DND-41 (cell line): ENCODE measurements around the gene SLC22A17.

Experiments used
- CTCF ChIP-seq: IDR thresholded peaks from 2 replicates; pipeline ENCODE4 v1.5.1; 2012; ENCODE audit warnings: borderline replicate concordance, low read length, moderate library complexity, mild to moderate bottlenecking; ENCODE audit not compliant: poor library complexity, severe bottlenecking; ENCODE audit errors: extremely low read depth
- EZH2 ChIP-seq: IDR thresholded peaks from 3 replicates; pipeline ENCODE4 v1.6.1; 2012; ENCODE audit warnings: borderline replicate concordance, low read depth, mild to moderate bottlenecking, moderate library complexity, low read length, inconsistent platforms; ENCODE audit not compliant: severe bottlenecking

- TF ChIP-seq CTCF (no peak), EZH2 (no peak)
Measured at GRCh38 chr14:23398348-23398747, 45.7 kb upstream of the SLC22A17 start.
